IPS DF 19.7 (cell line): Measurements from ENCODE around the gene SHROOM3.

Experiments
- DNase-seq: peaks from one replicate; pipeline ENCODE4 v3.0.0-alpha.2; 2013; ENCODE audit warnings: low read depth, low spot score

The SHROOM3 gene

DNA sequence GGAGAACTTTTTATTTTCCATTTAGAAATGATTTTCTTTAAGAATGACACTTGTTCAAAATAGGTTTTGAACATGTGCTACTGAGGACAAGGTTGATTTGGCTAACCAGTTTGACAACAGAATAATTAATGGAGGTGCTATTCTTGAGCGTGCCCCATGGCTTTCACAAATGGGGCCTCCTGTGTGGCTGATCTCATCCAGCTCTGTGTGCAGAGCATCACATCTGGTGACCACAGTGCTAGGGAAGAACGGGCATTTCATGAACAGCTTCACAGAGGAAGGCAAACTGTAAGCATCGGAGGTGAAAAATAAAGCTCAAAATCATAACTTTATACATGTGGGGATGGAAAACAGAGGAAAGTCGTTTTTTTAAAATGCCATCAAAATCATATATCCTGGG is 314.3 kb downstream of the SHROOM3 start:
- no peak for DNase-seq

DNA sequence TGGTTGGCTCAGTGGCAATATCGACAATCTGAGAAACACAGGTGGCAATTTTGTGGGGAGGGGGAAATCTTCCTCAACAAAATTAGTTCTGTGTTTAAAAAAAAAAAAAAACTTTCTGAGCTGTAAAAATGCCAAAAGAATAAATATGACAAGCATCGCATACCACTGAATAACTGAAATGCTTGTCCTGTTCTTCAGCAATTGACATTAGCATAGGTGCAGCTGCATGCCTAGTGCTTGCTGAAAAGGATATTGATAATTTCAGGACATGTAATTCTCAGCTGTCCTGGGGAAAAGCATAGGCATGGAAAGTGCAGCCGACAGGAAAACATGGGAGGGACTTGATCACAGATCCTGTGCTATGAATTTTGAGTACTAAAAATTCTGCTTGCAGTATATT is 315.7 kb downstream of the SHROOM3 start:
- DNase-seq: no peak

DNA sequence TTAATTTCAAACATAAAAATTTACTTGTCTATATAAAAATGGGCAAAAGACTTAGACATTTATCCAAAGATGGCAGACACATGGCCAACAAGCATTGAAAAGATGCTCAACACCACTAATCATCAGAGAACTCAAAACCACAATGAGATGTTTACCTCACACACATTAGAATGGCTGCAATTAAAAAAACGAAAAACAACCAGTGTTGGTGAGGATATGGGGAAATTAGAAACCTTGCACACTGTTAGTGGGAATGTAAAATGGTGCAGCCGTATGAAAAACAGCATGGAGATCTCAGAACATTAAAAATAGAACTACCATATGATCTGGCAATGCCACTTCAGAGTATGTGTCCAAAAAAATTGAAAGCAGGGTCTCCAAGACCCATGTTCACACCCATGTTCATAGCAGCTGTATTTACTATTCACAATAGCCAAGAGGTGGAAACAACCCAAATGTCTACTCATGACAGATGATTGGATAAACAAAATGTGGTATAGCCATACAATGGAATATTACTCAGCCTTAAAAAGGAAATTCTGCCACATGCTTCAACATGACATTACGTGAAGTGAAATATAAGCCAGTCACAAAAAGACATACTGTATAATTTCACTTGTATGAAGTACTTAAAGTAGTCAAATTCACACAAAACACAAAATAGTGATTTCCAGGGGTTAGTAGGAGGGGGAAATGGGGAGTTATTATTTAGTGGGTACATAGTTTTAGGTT is 316.7 kb downstream of the SHROOM3 start:
- DNase-seq: no peak

DNA sequence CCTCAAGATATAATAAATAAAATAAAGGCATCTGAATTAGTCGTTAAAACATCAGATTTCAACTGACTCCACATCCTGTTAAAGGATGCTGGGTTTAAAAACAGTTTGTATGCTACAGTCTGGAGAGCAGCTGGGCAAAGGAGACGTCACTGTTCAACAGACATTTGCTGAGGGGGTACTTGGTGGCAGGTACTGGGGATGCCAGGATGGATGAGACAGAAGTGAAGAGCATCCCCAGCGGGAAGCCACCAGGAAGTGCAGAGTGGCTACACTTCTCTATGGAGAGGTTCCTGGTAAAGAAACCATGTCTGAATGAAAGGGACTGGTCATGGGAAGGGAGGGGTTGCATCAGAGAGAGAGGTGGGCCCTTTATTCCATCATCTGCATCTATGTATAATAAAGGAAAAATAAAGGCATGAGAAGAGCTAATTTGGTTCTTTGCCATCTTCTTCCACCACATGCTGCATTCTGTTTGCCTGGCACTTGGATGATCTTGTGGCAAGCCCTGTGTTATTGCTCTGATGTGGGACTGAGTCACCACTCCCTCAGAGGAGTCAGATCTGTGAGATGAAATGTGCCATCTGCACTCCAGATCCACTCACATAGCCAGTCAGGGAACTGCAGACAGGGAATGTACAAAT is 318.0 kb downstream of the SHROOM3 start:
- DNase-seq: no peak

DNA sequence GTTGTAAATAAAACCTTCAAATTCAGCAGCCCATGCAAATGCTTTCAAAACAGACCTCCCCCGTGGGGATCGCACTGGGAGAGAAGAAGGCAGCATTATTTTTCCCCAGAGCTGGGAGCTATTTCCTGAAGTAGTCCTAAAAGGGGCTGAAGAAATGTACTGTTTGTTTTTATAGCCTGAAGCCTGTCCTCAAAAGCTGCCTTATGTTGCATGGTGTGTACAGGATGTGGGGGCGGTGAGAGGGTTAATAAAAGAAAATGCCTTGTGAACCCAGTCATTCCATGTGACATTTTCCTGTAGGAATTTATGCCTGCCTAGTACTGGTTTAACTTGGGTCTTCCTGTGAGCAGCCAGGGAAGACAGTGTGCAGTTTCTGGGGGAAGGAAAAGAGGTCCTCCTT is 318.8 kb downstream of the SHROOM3 start:
- no peak for DNase-seq

DNA sequence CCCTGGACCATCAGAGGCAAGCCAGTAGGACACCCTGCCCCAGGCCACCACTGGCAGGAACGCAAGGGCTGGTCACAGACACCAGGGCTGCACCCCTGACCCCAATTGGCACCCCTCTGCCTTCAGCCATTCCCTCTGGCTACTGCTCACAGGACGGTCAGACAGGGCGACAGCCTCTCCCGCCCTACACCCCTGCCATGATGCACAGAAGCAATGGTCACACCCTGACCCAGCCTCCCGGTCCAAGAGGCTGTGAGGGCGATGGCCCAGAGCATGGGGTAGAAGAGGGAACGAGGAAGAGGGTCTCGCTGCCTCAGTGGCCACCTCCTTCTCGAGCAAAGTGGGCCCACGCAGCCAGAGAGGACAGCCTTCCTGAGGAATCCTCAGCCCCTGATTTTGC is 319.4 kb downstream of the SHROOM3 start:
- no peak for DNase-seq

DNA sequence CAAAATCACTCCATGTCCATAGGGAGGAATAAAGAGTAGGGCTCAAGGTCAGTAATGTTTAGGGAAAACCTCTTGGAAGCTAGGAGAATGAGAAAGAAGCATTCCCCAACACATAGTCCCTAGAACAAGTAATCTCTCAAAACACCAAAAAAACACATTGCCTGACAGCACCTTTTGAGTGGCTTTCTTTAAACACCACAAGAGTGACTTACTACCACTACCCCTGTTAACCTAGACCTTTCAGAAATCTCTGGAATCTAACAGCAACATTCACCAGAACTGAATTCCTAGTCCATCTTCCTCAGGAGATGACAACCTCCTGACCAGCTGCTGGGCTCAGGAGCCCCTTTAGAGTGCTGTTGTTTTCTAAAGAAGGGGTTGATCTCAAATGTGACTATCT is 320.7 kb downstream of the SHROOM3 start:
- DNase-seq: no peak

DNA sequence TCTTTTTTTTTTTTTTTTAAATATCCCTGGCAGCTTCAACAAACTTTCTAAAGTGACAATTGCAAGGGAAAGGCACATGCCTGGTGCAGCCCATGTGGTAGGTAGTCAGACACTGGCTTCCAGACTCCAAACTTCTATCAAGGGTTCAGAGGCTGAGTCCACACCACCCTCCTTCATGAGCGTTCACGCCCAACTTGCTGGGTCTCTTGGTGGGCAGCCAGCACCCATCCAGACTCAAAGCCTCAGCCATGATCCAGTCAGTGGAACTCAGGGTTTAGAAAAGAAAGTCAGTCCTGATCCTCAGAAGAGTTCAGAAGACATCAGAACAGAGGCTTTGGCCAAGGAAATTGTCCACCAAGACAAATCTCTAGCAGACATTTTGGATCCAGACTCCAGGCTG is 321.4 kb downstream of the SHROOM3 start:
- DNase-seq: no peak

DNA sequence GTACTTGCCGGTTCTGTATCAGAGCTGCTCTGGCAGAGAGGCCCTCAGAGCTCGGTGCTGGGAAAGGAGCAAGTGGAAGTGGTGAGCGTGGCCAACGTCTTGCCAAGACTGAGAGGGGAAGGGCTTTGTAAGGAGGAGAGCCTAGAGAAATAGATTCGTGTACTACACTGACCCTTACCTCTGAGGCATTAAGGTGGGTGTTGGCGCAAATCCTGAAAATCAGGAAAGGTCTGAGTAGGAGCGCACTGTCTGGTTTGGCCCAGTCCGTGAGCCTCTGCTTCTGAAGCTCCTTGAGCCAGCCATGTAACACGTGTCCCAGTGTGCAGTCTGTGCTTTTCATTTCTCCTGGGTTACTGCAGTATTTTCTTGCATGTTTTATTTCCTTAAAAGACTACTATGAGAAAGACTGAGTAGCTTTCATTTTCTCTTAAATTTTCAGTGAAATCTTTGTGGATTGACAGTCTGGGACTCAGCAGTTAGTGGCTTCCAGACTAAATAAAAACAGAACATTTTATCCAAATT is 322.4 kb downstream of the SHROOM3 start:
- no peak for DNase-seq

DNA sequence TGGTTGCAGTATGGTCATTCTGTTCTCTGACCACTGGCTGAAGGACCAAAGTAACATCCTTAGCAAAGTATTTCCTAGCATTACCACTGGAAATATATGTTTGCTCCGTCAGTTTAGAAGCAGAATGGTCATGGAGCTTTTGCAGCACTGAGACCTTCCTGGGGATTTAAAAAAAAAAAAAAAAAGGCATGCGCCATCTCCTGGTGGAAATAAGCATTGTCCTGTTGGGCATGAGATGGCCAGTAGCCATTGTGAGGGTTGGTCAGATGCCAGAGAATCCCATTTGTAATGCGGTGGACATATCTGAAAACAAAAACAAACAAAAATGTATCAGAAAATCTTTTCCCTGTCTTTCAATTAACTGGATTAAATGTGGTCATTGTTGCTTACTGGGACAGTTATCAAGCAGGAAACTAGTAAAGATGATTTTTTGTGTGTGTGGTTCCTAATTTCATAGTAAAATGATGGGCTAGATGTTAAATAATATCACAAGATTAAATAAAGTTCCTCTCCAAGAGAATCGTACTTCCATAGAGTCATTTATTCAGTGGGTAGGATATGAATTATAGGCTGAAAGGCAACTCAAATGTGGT is 323.4 kb downstream of the SHROOM3 start:
- DNase-seq: no peak

DNA sequence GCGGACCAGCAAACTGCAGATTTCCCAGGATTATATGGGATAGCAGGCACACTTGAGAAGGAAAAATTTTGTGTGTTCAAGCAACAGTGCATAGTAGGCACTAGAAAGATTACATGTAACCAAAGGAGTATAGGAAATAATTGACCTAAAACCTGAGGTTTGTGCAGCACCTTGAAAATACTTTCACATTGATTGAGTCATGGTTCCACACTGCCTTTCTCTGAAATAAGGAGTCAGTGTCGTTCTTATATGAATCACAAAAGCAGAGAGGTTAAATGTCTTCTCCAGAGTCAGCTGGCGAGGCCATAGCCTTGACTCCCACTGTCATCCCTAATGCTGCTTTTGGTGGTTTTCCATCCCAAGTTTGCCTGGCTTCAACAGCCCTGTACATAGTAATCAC is 324.0 kb downstream of the SHROOM3 start:
- no peak for DNase-seq

DNA sequence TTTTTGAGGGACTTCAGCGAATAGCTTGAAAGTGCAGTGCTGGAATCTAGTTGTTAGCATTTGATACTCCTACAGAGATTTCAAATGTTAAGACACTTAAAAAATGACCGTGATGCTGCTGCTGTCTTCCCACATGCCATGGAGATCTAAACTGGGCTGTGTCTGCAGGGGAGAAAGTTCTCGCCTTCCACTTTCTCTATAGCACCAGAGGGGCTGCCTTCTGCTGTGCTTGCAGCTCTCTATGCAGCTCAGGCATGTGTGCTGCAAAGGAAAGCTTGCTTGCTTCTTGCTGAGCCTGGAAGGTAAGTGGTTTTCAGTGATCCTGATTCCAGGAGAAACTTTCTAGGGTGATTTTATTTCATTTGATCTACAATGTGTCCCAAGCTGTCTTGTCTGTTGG is 325.2 kb downstream of the SHROOM3 start:
- no peak for DNase-seq

DNA sequence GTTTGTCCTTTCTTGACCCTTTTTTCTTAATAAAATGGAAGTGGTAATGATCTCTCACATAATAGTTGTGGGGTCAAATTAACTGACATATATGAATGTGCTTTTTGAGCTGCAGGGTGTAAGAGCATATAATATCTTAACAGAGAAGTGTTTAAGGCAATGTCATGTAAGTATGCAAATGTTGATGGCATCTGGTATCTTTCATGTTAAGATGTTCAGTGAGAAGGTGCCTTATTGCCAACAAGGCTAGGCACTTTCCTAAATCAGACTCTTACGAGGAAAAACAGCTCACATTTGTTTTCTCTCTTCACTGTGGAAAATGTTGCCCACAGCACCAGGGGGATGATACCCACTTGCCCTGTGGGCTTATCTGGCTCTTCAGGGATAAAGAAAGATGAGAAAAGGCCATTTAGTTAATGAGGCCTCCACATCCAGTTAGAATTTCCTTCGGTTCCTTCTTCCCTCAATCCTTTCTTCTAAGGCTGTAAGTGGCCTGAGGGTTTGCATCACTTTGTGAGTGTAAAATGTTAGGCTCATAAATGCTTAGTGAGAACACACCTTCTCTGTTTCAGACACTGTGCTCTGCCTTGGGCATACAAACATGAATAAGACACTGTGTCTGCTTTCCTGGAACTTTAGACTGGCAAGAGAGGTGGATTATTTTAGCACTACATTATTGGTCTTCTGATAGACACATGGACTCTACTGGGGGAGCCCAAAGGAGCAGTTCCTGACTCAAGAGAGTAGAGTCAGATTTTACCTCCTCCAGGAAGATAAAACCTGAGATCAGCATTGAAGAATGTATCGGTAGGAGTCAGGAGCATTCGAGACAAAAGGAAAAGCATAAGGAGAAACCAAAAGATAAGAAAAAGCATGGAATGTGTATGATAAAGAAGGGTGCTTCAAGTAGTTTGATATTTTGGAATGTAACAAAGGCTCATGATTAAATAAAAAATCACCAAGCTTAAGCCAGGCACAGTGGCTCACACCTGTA is 327.4 kb downstream of the SHROOM3 start:
- no peak for DNase-seq

DNA sequence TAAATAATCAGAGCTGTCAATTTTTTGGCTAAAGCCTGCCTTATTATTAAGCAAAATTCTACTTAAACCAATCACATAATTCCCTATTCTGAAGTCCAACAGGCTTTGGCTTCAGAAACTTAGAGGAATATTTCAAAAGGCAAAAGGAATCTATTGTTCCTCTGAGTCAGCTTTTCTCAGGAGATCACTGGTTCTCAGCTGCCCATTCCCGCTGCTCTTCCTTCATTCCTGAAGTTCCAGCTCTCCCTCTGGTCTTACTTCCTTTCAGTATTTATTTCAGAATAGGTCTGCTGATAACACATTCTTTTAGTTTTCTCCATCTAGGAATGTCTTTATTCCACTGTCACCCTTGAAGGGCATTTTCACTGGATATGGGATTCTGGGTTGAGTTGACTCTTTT is 329.2 kb downstream of the SHROOM3 start:
- no peak for DNase-seq

DNA sequence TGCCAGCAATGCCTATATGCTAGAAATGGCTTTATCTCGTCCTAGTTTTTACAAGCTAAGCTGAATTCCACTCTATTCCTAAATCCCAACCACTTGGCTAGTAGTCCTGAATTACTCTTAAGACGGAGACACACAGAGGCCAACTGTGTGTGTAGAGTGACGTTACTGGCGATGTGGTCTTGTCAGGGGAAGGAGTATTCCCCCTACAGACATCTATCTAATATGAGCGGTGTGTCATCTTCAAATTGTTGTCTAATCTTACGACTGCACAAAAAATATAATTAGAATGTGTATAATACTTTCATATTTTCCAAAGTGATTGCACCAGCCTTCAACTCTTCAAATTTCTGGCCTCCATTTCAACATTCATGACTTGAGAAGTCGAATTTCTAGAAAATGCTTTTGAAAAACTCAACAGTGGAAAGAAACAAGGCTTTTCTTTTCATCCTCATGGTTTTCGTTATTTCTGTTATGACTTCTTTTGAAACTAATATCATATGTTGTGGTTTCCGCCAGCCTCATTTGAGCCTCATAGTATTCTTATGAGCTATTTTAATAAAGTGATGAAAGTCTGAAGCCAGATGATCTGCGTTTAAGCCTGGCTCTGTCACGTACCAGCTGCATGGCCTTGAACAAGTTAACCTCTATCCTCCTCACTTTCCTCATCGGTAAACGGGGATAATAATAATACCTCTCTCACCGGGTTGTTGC is 330.6 kb downstream of the SHROOM3 start:
- no peak for DNase-seq

DNA sequence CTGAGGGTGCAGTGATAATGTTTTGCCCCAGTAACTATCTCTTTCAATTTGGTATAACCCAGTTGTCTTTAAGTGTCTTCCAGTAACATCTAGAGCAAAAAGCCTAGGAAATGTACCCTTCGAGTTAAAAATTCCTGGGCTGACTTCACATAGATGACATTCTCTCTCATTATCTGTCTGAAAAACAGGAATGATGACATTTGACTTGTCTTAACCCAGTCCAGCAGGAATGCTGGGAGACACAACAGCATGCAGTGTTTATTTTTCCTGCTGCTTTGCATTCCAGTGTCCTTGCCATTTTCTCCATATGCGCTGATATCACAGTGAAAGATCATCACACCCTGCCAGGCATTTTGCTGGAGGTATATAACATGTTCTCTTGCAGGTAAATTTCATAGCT is 333.0 kb downstream of the SHROOM3 start:
- no peak for DNase-seq

DNA sequence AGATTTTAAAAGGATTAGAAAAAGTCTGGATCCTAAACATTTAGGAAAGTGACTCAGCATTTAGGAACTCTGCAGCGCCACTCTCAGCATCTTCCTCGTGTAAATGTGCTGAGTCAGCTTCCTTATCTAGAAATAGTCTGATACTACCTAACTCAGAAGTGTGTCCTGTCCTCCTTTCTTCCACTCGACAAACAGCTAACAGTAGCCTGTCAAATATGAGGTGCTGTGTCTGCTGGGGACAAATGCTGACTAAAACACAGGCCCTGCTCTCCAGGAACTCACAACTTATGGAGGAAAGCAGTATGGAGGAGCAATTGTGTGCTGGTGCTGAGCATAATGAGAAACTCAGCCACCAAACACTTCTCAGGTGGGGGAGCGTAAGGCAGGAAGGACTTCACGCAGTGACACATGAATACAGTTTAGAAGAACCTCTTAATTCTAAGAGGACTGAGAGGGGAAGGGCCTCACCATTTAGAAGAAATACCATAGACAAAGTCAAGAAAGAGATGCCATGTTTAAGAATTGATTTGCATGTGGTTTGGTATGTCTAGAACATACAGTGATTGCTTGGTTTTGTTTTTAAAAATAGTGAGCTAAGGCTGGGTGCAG is 337.6 kb downstream of the SHROOM3 start:
- DNase-seq: no peak

DNA sequence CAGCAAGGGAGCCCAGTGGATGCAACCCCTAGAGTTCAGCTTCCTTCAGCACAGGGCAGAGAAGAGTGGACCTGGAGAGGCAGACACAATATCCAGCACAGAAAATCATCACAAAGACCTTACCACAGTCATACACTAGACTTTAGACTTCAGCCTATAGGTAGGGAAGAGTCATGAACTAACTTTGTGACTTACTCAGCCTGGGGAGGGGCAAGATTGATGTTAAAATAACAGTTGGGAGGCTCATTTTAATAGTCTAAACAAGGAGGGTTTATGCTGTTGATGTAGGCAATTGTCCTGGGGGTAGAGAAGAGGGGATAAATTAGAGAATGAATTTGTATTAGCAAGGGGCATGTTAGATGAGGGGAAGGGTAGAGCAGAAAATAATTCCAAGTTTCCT is 338.7 kb downstream of the SHROOM3 start:
- DNase-seq: no peak

DNA sequence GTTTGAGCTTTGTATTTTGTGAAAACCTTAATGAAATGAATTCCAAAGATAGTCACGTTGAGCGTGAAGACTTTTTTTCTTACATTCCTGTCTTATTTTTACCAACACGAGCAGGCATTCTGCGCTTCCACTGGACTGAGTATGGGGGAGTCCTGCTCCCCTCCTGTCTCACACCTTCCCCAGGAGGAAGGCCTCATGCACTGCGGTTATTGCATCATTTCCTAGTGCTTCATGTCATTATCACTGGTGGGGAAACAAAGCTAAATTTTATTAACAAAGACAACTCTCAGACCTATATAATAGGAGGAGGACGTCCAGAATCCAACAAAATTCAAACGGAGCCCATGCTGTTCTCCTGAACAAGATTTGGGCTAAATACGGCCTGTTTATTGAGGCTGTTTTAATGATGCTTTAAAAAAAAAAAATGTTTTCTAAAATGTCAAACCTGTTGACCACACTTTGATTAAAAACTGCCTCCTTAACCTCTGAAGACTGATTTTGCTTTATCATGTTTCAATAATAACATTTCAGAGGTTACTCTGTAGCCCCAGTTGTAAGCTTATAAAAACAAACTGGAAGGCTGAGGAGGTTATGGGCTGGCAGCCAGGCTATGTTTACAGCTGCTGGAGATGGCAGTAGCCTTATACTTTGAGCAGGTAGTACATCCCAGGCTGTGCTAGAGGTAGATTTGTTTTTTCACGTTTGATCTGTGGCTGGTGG is 344.9 kb downstream of the SHROOM3 start:
- no peak for DNase-seq
